Lower lobe of right lung (tissue), 2 donors: ENCODE results near the gene NR1H4. TPM values are rescaled to one million over a fixed set of nuclear protein-coding genes. Genes with fewer than 3 reads are reported as not detected.

Source experiments
- ATAC-seq, 2 donors: fragments of 200-7000 bp; cut with Tn5 transposase; one replicate each; pipeline ENCODE4 v1.9.1; 2020 to 2022; ENCODE audit warnings: mild to moderate bottlenecking in 2 of 2, moderate library complexity in 2 of 2
- DNase-seq: peaks from one replicate; pipeline ENCODE4 v3.0.0-alpha.2; 2020
- H3K27ac ChIP-seq: fragments of 200-600 bp; one replicate; pipeline ENCODE4 v1.8.0; 2022
- H3K27me3 ChIP-seq: fragments of 200-600 bp; one replicate; pipeline ENCODE4 v1.8.0; 2022; ENCODE audit warnings: low read depth
- H3K36me3 ChIP-seq: fragments of 200-600 bp; one replicate; pipeline ENCODE4 v1.8.0; 2022; ENCODE audit warnings: mild to moderate bottlenecking
- H3K4me1 ChIP-seq: fragments of 200-600 bp; one replicate; pipeline ENCODE4 v1.8.0; 2022
- H3K4me3 ChIP-seq: fragments of 200-600 bp; one replicate; pipeline ENCODE4 v1.8.0; 2022; ENCODE audit warnings: mild to moderate bottlenecking
- H3K9me3 ChIP-seq: fragments of 200-600 bp; one replicate; pipeline ENCODE4 v1.8.0; 2022
- CTCF ChIP-seq: fragments of 200-600 bp; IDR thresholded peaks from one replicate; pipeline ENCODE4 v1.8.0; 2022; ENCODE audit warnings: antibody characterized with exemption, mild to moderate bottlenecking
- intact Hi-C: fragments of 100-400 bp; cut with DNase I; formaldehyde crosslinking; loops from one replicate; pipeline ENCODE4 v1.11.0; 2022
- total RNA-seq: library from RNA; stranded (reverse); fragmentation: NEBNext Ultra II Directional; extraction: Animal tissue kit (Norgen Biotek cat#: 25700); gene quantifications from one replicate; pipeline ENCODE4 v1.2.1, GENCODE V29; 2021
- donor health status: DM: no; HTN: yes; CAD: no; lungs with severe emphysema.

The NR1H4 gene
- total RNA-seq, 1 donor from 2014 or later = not detected

GRCh38 chr12:100521958-100522357 is 48.3 kb downstream of the NR1H4 start:
- no peaks in the 10 kb centered on the region for H3K36me3 ChIP-seq
- no peak for ATAC-seq
- H3K27me3 ChIP-seq = no peaks in the 10 kb centered on the region
- intact Hi-C loops = no loop called here
- no peak overlapping the region for H3K27ac ChIP-seq
- no peaks in the 10 kb centered on the region for H3K4me1 ChIP-seq
- DNase-seq = no peak
- H3K9me3 ChIP-seq = no peaks in the 10 kb centered on the region
- TF ChIP-seq CTCF = no peak
- no peak overlapping the region for H3K4me3 ChIP-seq

- no peak overlapping the region for H3K4me3 ChIP-seq
Observed at GRCh38 chr12:100528034-100528433, 54.4 kb downstream of the NR1H4 start.

GRCh38 chr12:100528471-100529127 is 54.9 kb downstream of the NR1H4 start:
- ATAC-seq (no peak), DNase-seq (no peak)
- no peaks in the 10 kb centered on the region for H3K9me3 ChIP-seq
- no peak overlapping the region for H3K4me3 ChIP-seq
- H3K27ac ChIP-seq = no peak overlapping the region
- no peaks in the 10 kb centered on the region for H3K4me1 ChIP-seq
- no peaks in the 10 kb centered on the region for H3K27me3 ChIP-seq
- intact Hi-C loops = no loop called here
- no peaks in the 10 kb centered on the region for H3K36me3 ChIP-seq
- TF ChIP-seq CTCF = no peak

More at GRCh38 chr12:100528034-100528433, 54.4 kb downstream of the NR1H4 start:
- Histone ChIP-seq H3K27me3 (no peaks in the 10 kb centered on the region), H3K9me3 (no peaks in the 10 kb centered on the region), H3K36me3 (no peaks in the 10 kb centered on the region), H3K4me1 (no peaks in the 10 kb centered on the region), H3K27ac (no peak overlapping the region)
- TF ChIP-seq CTCF = no peak
- no peak for DNase-seq
- ATAC-seq = no peak
- intact Hi-C loops = no loop called here

GRCh38 chr12:100529756-100530350 is 56.2 kb downstream of the NR1H4 start:
- no peak for TF ChIP-seq CTCF
- no peaks in the 10 kb centered on the region for H3K4me1 ChIP-seq
- H3K4me3 ChIP-seq = no peak overlapping the region
- H3K27ac ChIP-seq = no peak overlapping the region
- no peaks in the 10 kb centered on the region for H3K9me3 ChIP-seq
- intact Hi-C loops = no loop called here
- H3K36me3 ChIP-seq = no peaks in the 10 kb centered on the region
- DNase-seq = no peak
- H3K27me3 ChIP-seq = no peaks in the 10 kb centered on the region
- ATAC-seq = no peak

GRCh38 chr12:100533376-100533775 is 59.7 kb downstream of the NR1H4 start:
- intact Hi-C loops = no loop called here
- Histone ChIP-seq H3K27me3 (no peaks in the 10 kb centered on the region), H3K4me3 (no peak overlapping the region), H3K9me3 (no peaks in the 10 kb centered on the region), H3K27ac (no peak overlapping the region), H3K36me3 (no peaks in the 10 kb centered on the region), H3K4me1 (no peaks in the 10 kb centered on the region)
- DNase-seq (no peak), ATAC-seq (no peak)
- TF ChIP-seq CTCF = no peak
